SKM-1 (cell line): ENCODE data around the gene TERB2.
"Not testable (repeated sequence)": the region's sequence is repeated elsewhere in the genome, so short reads cannot be mapped to it uniquely, and the experiment has no call there.

Experiments
- DNase-seq: peaks from one replicate; lab custom pipeline; 2025; ENCODE audit not compliant: unreplicated experiment; lab: John Stamatoyannopoulos, UW

TERB2 gene

GRCh38 chr15:44956388-44956787 is at the start of gene TERB2:
TSS of gene TERB2 (plus strand) at chr15:44956687. CDS start at chr15:44956719, 32 bp downstream.
- DNase-seq: no peak

GRCh38 chr15:44909423-44909822 is 47.1 kb upstream of the TERB2 start:
- DNase-seq: no peak

- DNase-seq: no peak
Observed at GRCh38 chr15:44910981-44911625, 45.4 kb upstream of the TERB2 start.

- not testable (repeated sequence) for DNase-seq
Observed at GRCh38 chr15:44912186-44912585, 44.3 kb upstream of the TERB2 start.

GRCh38 chr15:44912974-44913448 is 43.5 kb upstream of the TERB2 start:
- not testable (repeated sequence) for DNase-seq

- no peak for DNase-seq
Observed at GRCh38 chr15:44918136-44918535, 38.4 kb upstream of the TERB2 start.

- not testable (repeated sequence) for DNase-seq
Observed at GRCh38 chr15:44928658-44929057, 27.8 kb upstream of the TERB2 start.

GRCh38 chr15:44930283-44930682 is 26.2 kb upstream of the TERB2 start:
- DNase-seq: not testable (repeated sequence)

- not testable (repeated sequence) for DNase-seq
Observed at GRCh38 chr15:44958302-44958701, 1.8 kb downstream of the TERB2 start.

GRCh38 chr15:44968475-44968874 is 12.0 kb downstream of the TERB2 start:
- no peak for DNase-seq

- DNase-seq: no peak
Observed at GRCh38 chr15:44971036-44971435, 14.5 kb downstream of the TERB2 start.

- not testable (repeated sequence) for DNase-seq
Observed at GRCh38 chr15:44976183-44976582, 19.7 kb downstream of the TERB2 start.

- DNase-seq: not testable (repeated sequence)
Observed at GRCh38 chr15:44977781-44978180, 21.3 kb downstream of the TERB2 start.

- DNase-seq: not testable (repeated sequence)
Observed at GRCh38 chr15:44979617-44980339, 23.3 kb downstream of the TERB2 start.

- not testable (repeated sequence) for DNase-seq
Observed at GRCh38 chr15:44984144-44984543, 27.7 kb downstream of the TERB2 start.

GRCh38 chr15:44986346-44987055 is 30.0 kb downstream of the TERB2 start:
- DNase-seq: not testable (repeated sequence)

- DNase-seq: not testable (repeated sequence)
Observed at GRCh38 chr15:44987711-44988110, 31.2 kb downstream of the TERB2 start.

GRCh38 chr15:44988184-44988869 is 31.8 kb downstream of the TERB2 start:
- not testable (repeated sequence) for DNase-seq

GRCh38 chr15:44988870-44989219 is 32.4 kb downstream of the TERB2 start:
- DNase-seq: not testable (repeated sequence)

- not testable (repeated sequence) for DNase-seq
Observed at GRCh38 chr15:44997632-44998031, 41.1 kb downstream of the TERB2 start.

- no peak for DNase-seq
Observed at GRCh38 chr15:44999105-44999504, 42.6 kb downstream of the TERB2 start.
